ENCODE data around the gene ANAPC1.
"Not testable (repeated sequence)": the region's sequence is repeated elsewhere in the genome, so short reads cannot be mapped to it uniquely, and the experiment has no call there.

The ANAPC1 gene

GRCh38 chr2:111903930-111904439 lies 20.0 kb upstream of the ANAPC1 start:
- no peak for DNase-seq

GRCh38 chr2:111903516-111903915 lies 19.5 kb upstream of the ANAPC1 start:
- no peak for DNase-seq

- peak; percentile 25 for DNase-seq
Measured at GRCh38 chr2:111900859-111901258, 16.9 kb upstream of the ANAPC1 start.

GRCh38 chr2:111898703-111899514 lies 14.9 kb upstream of the ANAPC1 start:
- DNase-seq = no peak

GRCh38 chr2:111897924-111898702 lies 14.1 kb upstream of the ANAPC1 start, which contains the start of gene MERTK:
Gene MERTK, plus strand, starts transcription at chr2:111898607. Its CDS starts 129 bp downstream, at chr2:111898736.
- DNase-seq = peak; percentile 31

GRCh38 chr2:111897630-111897923 lies 13.6 kb upstream of the ANAPC1 start:
- DNase-seq = no peak

- no peak for DNase-seq
Measured at GRCh38 chr2:111896576-111896975, 12.6 kb upstream of the ANAPC1 start.

GRCh38 chr2:111896024-111896423 lies 12.0 kb upstream of the ANAPC1 start:
- no peak for DNase-seq

GRCh38 chr2:111884592-111884964 lies 585 bp upstream of the ANAPC1 start:
- DNase-seq = no peak

- not testable (repeated sequence) for DNase-seq
Measured at GRCh38 chr2:111872806-111873205, 11.2 kb downstream of the ANAPC1 start.

GRCh38 chr2:111865124-111865523 lies 18.9 kb downstream of the ANAPC1 start:
- not testable (repeated sequence) for DNase-seq

GRCh38 chr2:111860005-111860404 lies 24.0 kb downstream of the ANAPC1 start:
- not testable (repeated sequence) for DNase-seq

GRCh38 chr2:111852544-111852943 lies 31.4 kb downstream of the ANAPC1 start:
- DNase-seq = not testable (repeated sequence)

- DNase-seq = peak; percentile 3
Measured at GRCh38 chr2:111850646-111851045, 33.3 kb downstream of the ANAPC1 start.

- peak; percentile 53 for DNase-seq
Measured at GRCh38 chr2:111839625-111840282, 44.2 kb downstream of the ANAPC1 start.

GRCh38 chr2:111838992-111839391 lies 45.0 kb downstream of the ANAPC1 start:
- DNase-seq = not testable (repeated sequence)

GRCh38 chr2:111834221-111834620 lies 49.8 kb downstream of the ANAPC1 start:
- DNase-seq = not testable (repeated sequence)

GRCh38 chr2:111830479-111830878 lies 53.5 kb downstream of the ANAPC1 start:
- DNase-seq = not testable (repeated sequence)

- DNase-seq = not testable (repeated sequence)
Measured at GRCh38 chr2:111828217-111828766, 55.7 kb downstream of the ANAPC1 start.

GRCh38 chr2:111812970-111813622 lies 70.9 kb downstream of the ANAPC1 start:
- DNase-seq = not testable (repeated sequence)

- DNase-seq = not testable (repeated sequence)
Measured at GRCh38 chr2:111790633-111791032, 93.4 kb downstream of the ANAPC1 start.

GRCh38 chr2:111784081-111784480 lies 99.9 kb downstream of the ANAPC1 start:
- DNase-seq = not testable (repeated sequence)
